Prostate gland (tissue), 2 donors: ENCODE data around the gene PTRH2.

Source experiments
- CTCF ChIP-seq, 4 experiments: fragments of 200-600 bp in 2 of 4; fragments of 450-650 bp in 2 of 4; sonication (generic) in 2 of 4; IDR thresholded peaks; 1 replicate in 3 of 4; 2 replicates in 1 of 4; pipeline ENCODE4 v1.5.1; 2016 to 2019; ENCODE audit warnings: antibody characterized with exemption in 4 of 4, mild to moderate bottlenecking in 2 of 4, moderate library complexity in 2 of 4
- POLR2A ChIP-seq: fragments of 450-650 bp; IDR thresholded peaks from one replicate; pipeline ENCODE4 v1.6.1; 2016; ENCODE audit warnings: antibody characterized with exemption, mild to moderate bottlenecking

GRCh38 chr17:59751955-59752413, 44.8 kb upstream of the PTRH2 start:
- TF ChIP-seq CTCF (IDR thresholded peaks at IDR 0.05) (no peak), POLR2A (no peak)
